NB4 (cell line): ENCODE results near the gene RARRES1.

ENCODE experiments used
- CTCF ChIP-seq: IDR thresholded peaks from one replicate; pipeline ENCODE4 v1.5.1; 2012; ENCODE audit warnings: low read depth, low read length
- MAX ChIP-seq: IDR thresholded peaks from 2 replicates; pipeline ENCODE4 v1.6.1; 2011; ENCODE audit warnings: low read depth, low read length
- POLR2A ChIP-seq: IDR thresholded peaks from 2 replicates; pipeline ENCODE4 v1.6.1; 2011; ENCODE audit warnings: mild to moderate bottlenecking; ENCODE audit not compliant: insufficient read length; ENCODE audit errors: extremely low read depth

- TF ChIP-seq MAX: no peak
- TF ChIP-seq CTCF: no peak
- TF ChIP-seq POLR2A: no peak
Observed at GRCh38 chr3:158738653-158739052, 6.4 kb upstream of the RARRES1 start.
